NCI-H524 treated with DMSO at 0.1 percent for 48 hours (cell line): Measurements from ENCODE around the gene DCDC2B.

Source experiments
- DNase-seq: peaks from one replicate; lab custom pipeline; 2025; lab: John Stamatoyannopoulos, UW

DCDC2B gene

DNA sequence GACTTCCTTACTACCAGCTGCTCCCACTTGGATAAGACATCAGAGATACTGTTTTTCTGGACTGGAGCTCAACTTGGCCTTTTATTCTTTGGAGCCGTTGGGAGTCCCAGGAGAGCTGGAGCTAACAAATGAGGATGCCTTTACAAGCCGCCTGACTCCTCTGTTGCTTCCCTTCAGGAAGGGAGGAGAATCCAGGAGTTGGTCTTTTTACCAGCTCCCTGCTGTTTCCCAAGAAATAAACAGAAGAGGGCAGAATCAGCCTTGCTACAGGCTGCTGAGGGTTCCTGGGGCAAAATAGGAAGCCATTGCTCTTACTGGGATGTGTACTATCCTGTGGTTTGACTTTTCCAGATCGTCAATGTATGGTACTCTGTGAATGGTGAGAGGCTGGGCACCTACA, 14.8 kb downstream of the DCDC2B start:
- no peak for DNase-seq

DNA sequence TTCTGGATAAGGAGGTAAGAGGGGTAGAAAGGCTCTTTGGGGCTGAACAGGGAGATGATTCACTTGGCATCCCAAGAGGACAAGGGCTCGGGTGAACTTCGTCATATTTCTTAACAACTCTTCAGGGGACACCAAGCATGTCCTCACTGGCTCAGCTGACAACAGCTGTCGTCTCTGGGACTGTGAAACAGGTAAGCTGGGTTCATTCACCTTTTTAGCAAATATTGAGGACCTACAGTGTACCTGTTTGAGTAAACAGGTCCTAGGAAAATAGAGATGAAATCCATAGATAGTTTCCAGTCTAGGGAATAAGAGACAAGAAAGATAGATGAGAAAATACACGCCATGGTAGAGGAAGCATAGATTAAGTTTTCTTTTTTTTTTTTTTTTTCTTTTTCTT, 15.4 kb downstream of the DCDC2B start:
- no peak for DNase-seq

DNA sequence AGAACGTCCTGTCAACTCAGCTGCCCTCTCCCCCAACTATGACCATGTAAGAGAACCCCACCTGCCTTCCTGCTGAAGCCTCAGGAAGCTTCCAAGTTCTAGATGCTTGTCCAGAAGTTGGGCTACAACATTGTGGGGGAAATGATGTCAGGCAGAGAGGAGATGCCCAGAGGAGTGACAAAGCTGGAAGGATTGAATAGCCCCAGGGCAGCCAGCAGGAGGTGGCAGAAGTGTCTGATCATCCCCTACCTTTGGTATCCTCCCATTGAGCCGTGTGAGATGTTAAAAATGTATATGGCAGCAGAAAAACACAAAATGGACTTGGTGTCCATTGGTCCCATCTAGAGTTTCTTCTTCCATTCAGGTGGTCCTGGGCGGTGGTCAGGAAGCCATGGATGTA, 19.9 kb downstream of the DCDC2B start:
- no peak for DNase-seq

DNA sequence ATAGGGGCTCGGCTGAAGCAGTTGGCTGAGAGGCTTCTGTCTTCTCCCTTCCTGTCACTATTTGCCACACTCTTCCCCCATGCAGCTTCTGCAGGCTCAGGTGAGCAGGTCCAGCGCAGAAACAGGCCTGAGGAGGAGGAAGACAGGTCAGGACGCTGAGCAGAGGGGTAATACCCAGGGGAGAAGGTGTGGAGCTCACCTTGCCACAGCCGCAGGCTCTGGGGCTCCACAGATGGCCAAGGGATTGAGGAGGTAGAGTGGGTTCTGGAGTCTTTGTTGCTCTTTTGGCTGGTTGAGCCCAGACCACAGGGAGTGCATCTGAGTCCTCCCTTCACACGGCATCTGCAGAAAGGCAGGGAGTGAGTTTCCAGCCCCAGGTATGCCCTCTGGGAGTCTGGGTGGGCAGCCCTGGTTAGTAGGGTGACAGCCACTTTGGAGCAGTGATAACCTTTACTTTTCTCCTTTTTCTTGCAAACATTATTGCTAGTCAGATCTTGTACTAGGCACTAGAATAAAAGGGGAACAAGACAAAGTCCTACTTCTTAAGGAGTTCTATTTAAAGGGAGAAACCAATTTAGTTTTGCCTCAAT, 23.0 kb downstream of the DCDC2B start:
- DNase-seq = no peak

DNA sequence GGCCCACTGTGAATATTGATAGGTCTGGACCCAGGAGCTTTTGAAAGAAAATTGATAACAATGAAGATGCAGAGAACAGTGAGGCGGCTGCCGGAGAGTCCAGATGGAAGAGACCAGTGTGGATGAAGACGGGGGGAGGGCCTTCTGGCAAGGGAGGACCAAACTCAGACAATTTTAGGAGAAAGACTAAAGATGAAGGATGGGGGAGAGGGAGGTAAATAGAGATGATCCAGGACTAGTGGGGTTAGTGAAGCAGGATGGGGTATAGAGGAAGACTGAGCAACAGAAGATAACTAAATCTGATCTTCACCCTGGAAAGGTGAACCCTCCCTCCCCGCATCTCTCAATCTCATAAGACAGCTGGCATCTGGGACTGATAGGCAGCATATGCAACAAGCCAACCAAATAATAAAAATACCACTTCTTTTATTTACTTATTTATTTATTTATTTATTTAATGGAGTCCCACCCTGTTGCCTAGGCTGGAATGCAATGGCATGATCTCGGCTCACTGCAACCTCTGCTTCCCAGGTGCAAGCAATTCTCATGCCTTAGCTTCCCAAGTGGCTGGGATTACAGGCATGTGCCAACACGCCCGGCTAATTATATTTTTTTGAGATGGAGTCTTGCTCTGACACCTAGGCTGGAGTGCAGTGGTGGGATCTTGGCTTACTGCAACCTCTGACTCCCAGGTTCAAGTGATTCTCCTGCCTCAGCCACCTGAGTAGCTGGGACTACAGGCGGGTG, 23.8 kb downstream of the DCDC2B start:
- DNase-seq = no peak

DNA sequence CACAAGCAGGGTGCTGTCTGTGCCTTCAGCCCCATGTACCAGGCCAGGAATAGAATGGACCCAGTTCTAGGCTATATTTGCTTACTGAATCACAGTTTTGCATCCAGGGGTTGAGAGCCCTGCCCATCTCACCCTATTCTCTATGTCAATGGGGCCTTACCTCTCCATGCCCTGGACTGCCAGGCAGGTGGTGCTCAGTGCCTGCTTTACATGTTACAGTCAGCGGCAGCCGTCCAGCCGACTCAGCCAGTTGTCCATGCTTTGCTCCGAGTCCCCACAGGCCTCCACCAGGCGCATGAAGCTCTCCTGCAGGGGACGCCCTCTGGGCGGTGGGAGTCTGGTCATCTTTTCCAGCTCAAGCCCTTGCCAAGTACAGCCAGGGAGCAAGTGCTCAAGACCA, 25.9 kb downstream of the DCDC2B start:
- DNase-seq = no peak

DNA sequence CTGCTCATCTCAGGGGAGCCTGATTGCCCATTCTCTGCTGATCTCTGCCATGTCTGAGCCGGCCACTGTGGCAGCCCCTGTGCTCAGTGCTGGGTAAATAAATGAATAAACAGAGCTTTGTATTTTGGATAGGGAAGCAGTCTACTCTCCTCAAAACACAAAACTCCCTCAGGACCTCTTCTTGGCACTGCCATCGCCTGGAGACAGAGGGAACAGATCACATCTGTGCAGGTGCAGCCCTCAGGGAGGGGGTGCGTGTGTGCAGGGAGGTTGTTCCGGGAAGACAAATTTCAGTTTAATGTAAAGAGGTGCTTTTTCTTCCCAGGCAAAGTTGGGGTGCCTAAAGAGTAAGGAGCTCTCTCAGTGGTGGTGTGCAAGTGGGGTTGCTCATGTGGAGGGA, 30.4 kb downstream of the DCDC2B start:
- DNase-seq = no peak

DNA sequence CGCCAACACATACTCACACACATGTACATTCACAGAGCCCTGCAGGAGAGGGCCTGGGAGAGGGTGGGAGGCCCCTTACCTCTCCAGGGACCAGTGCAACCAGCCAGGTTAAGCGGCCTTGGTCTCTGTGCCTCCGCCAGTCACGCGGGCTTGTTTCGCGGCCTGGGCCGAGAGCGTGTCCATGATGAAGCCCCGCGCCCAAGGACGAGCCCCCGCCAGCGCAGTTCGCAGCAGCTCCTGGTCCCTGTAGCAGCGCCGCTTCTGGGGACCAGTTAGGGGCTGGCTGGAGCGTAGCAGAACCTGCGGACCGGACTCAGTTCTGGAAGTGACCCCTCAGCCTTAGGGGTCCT, 30.9 kb downstream of the DCDC2B start:
- no peak for DNase-seq

DNA sequence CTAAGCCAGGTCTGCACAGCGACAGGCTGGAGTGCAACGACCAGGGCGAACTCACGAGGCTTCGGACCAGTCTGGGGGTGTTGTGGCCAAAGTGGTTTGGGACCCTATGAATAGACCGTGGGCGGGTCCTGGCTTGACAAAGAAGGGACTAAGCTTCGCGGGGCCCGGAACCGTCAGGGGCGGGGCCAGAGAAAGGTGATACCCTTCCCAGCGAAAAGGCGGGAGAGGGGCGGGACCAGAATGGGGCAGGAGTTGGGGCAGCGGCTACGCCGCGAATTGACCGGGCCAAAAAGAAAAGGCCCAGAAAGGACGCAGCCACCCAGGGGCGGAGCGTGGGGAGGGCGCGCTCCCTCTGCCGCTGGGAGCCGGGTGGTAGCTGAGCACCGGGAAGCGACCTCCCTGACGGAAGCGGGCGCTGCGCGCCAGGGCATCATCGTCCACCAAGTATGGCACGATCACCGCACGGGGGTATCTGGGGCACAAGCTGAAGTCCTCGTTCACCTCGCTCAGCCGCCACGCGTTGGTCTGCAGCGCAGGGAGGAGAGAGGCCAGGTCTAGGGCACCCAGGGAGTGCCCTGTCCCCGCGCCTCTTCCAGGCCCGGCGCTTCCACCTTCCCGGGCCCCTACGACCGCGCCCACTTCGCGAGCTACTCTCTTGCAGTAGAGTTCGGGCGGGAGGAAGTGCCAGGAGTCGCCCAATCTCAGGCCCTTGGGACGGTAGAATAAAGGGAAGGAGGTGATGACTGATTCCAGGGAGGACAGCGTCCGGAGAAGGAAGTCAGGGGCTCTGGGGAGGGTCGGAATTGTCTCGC, 31.5 kb downstream of the DCDC2B start:
- no peak for DNase-seq

DNA sequence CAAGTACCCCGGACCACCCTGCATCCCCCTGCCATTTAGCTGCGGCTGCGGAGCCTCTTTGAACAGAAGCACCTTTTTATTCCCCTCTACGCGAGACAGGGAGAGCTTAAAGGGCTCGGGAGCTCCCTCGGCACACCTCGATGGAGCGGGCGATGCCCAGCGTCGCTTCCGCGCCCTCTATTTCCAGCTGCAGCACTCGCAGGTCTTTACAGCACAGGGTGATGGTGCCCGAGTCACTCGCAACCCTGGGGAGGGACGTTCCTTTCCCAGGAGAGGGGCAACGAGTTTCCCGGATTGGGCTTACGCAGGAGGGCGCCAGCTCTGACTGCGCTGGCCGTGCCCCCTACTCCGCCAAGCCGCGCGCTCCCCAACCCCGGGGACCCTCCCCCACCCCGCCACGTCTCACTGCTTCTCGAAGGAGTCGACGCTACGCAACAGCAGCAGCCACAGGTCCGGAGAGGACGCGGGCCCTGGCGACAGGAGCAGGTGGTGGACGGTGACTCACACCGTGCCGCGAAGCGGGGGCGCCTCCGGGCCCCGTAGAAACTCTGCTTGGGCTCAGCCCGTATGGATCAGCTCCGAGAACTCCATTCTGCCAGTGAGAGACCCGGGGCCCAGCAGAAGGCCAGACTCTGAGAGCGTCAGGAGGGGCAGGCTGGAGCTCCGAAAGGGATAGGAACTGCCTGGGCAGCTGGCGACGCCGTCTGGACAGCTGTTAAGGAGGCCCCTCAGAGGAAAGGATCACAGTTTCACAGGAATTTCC, 32.3 kb downstream of the DCDC2B start:
- DNase-seq = peak; percentile 57

DNA sequence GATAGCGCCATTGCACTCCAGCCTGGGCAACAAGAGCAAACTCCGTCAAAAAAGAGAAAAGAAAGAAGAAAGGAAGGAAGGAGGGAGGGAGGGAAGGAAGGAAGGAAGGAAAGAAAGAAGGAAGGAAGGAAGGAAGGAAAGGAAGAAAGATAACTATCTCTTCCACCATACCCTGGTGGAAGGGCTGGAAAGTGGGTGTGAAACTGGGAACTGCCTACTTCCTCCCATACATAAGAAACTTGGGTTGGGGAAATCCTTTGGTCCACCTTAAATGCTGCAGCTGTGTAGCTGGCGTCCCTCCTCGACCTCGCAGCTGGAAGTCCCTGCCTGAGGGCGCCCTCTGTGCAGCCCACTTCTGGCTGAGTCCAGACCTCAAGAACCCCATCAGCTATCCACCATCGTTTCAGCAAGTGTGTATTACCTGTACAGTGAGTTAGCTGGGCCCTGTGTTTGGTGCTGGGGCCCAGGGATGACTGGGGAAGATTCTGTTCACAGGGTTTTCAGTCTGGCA, 33.5 kb downstream of the DCDC2B start:
- no peak for DNase-seq

DNA sequence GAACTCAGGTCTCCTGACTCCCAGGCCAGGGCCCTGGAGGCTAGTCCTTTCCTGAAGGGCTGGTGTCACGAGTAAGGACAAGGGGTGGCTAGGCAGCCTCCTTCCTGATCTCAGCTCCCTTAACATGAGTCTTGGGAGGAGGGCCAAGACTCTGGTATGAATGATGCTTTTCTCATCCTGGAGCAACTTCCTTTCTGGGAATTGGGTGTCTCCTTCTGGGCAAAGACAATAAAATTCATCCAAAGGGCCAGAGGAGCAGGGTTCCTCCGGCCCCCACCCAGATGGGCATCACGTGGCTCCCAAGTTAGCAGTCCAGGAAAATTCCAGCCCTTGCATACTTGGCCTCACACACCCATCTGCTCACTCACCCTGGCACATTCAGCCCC, 38.0 kb downstream of the DCDC2B start, which contains the start of gene FAM167B:
Gene FAM167B, plus strand, starts transcription at position 335 of the 386 bp plus-strand sequence. CDS start 200 bp downstream, outside the sequence.
- no peak for DNase-seq

DNA sequence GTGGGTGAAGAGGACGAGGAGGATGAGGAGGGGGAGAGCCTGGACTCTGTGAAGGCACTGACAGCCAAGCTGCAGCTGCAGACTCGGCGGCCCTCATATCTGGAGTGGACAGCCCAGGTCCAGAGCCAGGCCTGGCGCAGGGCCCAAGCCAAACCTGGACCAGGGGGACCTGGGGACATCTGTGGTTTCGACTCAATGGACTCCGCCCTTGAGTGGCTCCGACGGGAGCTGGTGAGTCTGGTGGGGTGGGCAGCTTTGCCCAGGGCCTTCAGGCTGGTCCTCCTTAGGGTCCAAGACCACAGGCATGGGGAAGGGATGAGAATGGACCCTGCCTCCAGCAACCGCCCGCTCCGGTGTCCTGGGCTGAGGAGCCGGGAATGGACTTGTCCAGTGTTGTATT, 38.6 kb downstream of the DCDC2B start:
- DNase-seq = no peak

DNA sequence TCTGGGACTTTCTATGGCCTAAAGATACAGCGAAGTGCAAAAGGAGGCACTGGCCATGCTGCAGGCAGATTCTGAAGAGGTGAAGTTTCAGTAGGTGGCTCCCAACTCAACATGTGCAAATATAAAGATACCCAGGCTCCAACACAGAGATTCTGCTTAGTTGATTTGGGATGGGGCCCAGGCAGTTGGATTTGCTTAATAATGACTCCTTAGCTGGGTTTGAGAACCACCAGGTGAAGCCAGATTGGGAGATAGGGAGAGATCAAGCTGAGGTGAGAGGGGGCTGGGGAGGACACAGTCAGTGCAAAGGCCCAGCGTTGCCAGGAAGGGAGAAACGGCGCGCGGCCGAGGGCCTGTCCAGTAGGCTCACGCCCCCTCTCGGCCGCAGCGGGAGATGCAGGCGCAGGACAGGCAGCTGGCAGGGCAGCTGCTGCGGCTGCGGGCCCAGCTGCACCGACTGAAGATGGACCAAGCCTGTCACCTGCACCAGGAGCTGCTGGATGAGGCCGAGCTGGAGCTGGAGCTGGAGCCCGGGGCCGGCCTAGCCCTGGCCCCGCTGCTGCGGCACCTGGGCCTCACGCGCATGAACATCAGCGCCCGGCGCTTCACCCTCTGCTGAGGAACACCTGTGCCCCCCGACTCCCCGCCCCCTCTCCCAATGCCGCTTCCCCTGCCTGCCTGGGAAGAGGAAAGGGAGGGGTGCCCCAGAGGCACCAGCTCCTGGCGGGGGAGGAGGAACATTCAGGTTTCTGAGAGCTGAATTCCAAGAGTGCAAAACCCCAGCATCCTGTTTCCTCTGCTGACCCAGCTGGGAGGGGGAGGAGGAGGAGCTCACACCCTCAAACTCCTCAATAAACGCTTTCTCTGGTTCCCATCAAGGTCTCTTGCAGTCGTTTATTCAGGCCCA, 39.3 kb downstream of the DCDC2B start:
- DNase-seq = peak; percentile 8

DNA sequence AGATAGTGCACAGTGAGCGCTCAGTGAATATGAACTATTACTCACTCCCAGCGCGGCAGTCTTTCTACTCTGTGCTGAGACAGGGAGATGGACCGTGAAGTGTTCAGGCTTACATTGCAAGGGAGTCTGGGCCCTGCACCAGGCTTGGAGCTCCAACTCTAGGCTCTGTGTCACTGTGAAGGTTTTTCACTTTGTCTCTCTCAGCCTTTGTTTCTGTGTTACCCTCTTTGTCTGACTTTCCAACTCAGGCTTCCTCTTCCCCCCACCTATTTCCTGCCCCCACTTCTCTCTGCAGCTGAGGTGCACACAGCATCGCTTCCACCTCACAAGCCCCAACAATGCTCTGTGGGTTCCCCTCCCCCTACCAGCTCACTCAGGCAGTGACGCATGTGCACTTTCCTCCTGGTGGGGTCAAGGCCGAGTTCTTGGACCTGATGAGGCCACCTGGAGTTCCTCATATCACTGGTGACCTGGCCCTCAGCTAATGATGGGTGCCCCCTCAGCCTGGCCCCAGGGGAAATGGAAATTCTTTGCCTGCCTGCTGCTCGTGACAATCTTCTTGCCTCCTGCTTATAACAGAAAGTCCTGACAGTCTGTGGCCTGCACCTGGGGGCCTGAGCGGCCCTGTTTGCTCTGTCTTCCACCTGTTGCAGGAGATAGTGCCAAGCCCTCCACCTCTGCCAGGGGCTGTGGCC, 41.1 kb downstream of the DCDC2B start:
- DNase-seq = no peak

DNA sequence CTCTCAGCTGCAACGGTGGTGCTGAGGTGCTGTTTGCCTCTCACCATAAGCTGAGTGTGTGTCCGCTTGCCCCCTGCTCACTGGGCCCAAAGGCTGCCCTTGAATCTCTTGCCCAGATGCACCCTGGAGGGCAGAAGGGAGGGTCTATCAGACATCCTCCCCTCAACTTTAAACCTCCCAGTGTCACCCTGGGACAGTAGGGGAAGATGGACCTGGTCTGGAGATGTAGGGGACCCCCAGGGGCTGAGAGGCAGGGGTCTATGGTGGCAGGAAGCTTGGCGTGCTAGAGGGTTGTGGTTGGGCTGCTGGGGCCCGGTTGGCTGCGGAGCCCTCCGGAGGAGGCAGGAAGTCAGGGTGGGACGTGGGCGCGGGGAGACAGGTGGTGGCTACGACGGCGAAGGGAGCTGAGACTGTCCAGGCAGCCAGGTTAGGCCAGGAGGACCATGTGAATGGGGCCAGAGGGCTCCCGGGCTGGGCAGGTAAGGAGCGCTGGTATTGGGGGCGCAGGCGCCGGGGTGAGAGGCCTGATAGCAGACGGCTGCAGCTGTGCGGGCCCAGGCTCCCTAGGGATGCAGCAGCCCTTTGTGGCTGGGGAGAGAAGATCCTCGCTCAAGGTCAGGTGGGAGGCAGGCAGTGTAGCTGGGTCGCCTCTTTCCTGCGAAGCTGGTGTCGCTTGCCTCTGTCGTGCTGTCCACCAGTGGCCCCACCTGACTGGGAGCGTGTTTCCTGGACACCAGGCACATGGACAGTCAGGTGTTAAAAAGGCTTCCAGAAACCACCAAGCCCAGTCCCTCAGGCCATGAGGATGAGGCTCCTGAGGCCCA, 42.2 kb downstream of the DCDC2B start, which contains the start of gene LCK:
Gene LCK, plus strand, starts transcription at position 373 of the 824 bp plus-strand sequence. CDS start 23,065 bp downstream, outside the sequence.
- no peak for DNase-seq

DNA sequence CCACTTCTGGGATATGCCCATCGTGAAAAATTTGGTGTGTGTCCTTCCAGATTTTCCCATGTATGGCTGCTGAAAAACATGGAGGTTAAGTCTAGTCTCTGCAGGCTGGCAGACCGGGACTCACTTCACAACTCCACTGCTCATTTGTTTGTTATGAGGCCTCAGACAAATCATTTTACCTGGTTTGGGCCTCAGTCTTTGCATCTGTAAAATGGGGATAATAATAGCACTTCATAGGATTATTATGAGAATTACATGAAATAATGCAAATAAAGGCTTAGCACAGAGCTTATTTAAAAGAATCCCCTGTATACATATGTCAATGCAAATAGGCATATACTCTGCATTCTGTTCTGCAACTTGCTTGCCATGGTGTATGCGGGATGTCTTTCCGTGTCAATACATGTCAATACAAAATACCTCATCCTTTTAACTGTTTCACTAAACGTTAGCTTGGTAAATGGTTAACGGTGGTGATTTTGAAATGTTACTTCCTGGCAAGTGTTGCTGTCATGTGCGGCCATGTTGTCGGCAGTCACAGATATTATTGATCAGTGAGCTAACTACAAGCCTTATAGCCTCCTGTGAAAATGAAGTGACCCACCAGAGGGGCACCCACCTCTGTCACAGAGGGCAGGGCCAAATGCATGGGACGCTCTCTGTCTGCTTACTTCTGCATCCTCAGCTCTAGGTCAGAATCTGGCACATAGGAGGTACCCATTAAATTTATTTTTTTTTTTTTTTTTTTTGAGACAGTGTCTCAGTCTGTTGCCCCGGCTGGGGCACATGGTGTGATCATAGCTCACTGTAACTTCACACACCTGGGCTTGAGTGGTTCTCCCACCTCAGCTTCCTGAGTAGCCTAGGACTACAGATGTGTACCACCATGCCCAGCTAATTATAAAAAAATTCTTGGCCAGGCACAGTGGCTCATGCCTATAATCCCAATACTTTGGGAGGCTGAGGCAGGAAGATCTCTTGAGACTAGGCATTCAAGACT, 46.5 kb downstream of the DCDC2B start:
- DNase-seq = no peak
